GM18867 (cell line): Measurements from ENCODE around the gene DIAPH3.
A peak's percentile ranks its signal among the peaks of the same experiment; 100 is the strongest.

Experiments used
- ATAC-seq: cut with Tn5 transposase; IDR thresholded peaks from one replicate; pipeline ENCODE4 v1.9.1; 2021; ENCODE audit warnings: mild to moderate bottlenecking, moderate library complexity; ENCODE audit not compliant: unreplicated experiment

Gene DIAPH3

GRCh38 chr13:59684105-59684504 lies 479.6 kb downstream of the DIAPH3 start:
- ATAC-seq: no peak

- ATAC-seq: no peak
Measured at GRCh38 chr13:59681636-59682311, 482.0 kb downstream of the DIAPH3 start.

DNA sequence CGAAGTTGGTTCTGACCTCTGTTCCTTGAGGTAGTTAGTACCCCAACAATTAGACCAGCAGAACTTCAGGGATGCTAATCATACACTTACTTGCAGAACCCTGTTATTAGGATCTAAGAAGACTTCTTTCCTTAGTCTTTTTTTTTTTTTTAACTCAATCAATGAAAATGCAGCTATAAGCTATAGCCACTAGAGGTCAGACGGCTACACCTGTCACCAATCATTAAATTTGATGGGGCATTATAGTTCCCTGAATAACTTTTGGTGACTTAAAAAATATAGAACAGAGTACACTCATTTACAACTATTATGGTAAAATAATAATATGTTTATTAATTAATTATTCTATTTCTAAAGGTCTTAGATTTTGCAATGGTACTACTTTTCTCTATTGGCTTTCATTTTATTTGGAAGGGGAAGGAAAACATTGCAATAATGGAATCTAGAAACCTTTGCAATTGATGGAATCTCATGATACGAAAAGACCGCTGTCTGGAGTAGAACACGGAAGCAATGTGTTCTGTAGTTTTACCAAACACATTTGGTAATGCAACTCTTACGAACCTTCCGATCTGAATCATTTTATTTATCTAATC lies 483.2 kb downstream of the DIAPH3 start:
- ATAC-seq: no peak

- ATAC-seq: no peak
Measured at GRCh38 chr13:59679254-59679653, 484.5 kb downstream of the DIAPH3 start.

DNA sequence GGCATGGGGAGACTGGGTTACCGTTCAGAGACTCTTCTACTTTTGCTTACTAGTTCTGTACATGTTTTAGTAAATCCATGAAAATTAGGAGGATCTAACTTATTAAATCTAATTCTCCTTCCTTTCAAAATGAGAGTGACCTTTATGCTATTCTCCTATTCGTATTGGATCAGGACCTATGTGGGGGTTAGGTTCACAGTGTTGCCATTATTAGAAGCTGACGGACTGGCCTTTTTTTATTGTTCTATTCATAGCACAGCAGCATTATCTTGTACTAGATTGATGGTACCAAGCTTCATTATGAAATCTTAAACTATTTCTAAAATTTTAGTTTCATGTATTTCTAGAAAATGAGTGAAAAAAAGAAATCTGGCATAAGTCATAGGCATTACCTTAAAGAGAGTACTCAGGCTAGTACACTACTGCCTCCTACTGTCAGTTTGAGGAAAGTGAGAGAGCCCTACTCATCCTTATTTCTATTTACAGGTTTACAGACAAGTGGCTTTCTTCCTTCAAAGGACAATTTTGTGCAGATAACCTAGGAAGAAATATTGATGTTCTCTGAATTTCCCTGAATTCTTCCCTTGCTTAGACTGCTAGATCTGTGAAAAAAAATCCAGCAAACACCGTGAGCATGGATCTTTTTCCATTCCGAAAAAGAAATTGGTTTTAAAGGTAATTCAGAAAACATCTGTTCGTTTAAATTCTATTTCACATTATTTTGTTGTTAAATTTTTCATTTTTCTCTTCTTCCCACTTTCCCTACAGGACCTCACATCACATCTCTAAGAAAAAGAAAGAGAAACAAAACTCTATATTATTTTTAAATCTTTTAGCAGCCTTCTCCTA lies 485.5 kb downstream of the DIAPH3 start:
- peak; percentile 88 for ATAC-seq

DNA sequence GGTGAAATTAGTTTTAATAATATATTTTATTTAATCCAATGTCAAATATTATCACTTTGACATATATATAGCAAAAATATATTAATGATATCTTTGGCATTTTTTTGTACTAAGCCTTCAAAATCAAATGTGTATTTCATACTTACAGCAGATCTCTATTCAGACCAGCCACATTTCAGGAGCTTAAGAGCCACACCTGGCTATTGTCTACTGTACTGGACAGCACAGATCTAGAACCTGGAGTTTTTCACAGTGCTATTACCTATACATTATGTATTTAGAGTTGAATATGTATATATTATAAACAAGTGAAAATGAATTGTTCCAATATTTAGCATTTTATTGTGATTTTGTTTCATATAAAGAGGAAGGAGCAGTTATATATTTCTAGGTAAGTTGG lies 486.3 kb downstream of the DIAPH3 start:
- no peak for ATAC-seq

DNA sequence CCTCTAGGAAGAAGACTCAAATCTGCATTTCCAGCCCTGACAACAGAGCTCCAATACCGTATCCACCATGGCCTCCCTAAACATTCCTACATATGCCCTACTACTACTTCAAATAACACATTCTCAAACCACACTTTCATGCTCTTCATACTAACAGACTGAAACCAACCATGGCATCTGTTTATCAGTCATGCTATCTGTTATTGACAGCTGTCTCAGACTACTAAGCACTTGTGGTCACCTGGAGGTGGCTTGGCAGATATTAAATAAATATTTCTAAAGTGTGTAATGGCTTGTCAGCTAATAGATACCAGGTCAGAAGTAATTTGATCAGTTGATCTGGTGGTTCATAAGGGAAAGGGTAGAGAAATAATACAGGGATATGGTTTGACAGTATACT lies 489.1 kb downstream of the DIAPH3 start:
- no peak for ATAC-seq

- ATAC-seq: no peak
Measured at GRCh38 chr13:59673286-59673685, 490.4 kb downstream of the DIAPH3 start.

DNA sequence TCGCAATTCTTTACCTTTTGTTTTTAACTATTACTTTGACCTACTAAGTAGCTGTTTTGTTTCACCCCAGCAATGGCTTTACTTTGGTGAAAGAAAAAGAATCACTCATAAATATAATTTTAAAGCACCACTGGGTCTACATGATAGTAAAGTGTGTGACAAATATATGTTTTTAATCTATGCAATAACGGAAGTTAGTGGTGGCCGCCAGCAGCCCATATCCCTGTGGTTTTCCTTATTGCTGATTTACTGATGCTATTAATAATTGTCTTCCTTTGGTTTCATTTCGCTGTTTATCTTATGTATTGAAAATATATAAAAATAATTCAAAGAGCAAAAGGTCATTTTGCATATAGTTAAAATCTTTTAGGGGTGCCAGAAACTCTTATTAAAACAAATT lies 491.3 kb downstream of the DIAPH3 start:
- no peak for ATAC-seq

DNA sequence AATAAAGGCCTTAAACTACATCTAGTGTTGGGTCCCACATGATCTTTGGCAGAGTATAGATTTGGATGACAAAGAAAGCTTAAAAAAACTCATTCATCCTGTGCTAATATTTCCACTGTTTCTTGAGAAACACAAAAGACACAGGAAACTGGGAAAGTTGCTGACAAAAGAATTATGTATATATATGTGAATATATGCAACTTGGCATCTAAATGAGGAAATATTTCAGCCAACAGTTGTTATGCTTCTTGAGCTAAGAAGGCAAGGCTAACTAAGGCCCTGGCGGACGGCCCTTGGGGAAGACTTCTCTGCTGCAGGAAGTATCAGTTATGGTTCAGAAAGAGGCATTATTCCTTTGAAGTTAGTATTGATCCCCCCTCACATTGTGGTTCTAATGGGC lies 491.8 kb downstream of the DIAPH3 start:
- no peak for ATAC-seq

GRCh38 chr13:59666504-59666903 lies 497.2 kb downstream of the DIAPH3 start:
- no peak for ATAC-seq

GRCh38 chr13:59665732-59666131 lies 498.0 kb downstream of the DIAPH3 start:
- ATAC-seq: no peak

GRCh38 chr13:59665184-59665583 lies 498.5 kb downstream of the DIAPH3 start:
- ATAC-seq: no peak

GRCh38 chr13:59664586-59664985 lies 499.1 kb downstream of the DIAPH3 start:
- no peak for ATAC-seq

DNA sequence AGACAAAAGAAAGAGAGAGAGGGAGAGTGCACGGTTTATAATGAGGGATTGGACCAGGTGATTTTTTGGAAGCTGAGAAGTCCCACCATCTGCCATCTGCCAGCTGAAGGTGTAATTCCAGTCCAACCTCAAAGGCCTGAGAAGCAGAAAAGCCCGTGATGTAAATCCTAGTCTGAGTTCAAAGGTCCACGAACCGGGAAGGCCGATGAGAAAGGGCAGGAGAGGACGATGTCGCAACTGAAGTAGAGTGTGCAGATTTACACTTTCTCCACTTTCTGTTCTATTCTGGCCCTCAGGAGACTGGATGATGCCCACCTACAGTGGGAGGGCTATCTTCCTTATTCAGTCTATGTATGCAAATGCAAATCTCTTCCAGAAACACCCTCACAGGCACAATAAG lies 500.0 kb downstream of the DIAPH3 start:
- no peak for ATAC-seq

- no peak for ATAC-seq
Measured at GRCh38 chr13:59660582-59660981, 503.1 kb downstream of the DIAPH3 start.

GRCh38 chr13:59659981-59660380 lies 503.7 kb downstream of the DIAPH3 start:
- ATAC-seq: no peak

- ATAC-seq: no peak
Measured at GRCh38 chr13:59658738-59659330, 504.9 kb downstream of the DIAPH3 start.

DNA sequence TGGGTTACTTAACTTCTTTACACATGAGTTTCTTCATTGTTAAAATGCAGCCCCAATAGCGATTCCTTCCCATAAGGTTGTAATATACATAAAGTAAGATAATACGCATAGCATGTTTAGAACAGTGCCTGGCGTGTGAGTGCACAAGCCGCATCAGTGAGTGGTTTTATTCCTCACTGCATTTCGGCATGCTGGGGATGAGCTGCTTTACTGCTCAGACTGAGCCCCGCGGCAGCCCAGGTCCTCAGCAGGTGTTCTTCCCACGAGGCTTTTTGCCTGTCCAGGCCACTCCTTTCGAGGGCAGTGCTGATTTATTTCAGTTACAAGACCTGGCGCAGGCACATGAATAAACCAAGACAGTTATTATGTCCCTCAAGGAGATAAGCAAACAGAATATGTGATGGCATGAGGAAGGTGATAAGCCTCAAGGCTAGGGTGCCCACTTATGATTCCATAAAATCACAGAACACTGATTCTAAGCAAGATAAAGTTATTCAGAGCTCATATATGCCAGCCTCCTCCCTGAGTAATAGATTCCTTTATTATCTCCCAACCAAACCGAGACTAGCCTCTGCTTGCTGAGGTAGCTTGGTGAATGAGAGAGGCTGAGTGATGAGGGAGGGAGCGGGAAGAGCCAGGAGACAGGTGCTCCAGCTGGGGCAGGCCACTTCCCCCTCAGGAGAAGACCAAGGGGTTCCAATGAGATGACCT lies 505.5 kb downstream of the DIAPH3 start:
- ATAC-seq: no peak

GRCh38 chr13:59653916-59654315 lies 509.8 kb downstream of the DIAPH3 start:
- no peak for ATAC-seq

DNA sequence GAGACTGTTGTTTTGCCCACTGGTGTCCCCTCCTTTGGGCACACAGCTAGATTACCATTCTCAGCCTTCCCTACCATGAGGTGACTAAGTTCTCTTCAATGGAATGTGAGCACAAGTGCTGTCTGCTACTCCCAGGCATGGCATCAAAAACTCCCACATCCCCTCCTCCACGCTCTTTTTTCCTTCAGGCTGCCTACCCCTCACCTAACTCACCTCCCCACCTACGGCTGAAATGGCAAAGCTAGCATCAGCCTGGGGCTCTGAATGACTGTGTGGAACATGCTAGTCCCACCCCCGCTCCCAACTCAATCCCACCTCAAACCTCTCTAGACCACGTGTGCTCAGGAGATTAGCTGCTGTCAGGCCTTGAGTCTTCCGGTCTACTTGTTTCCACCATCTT lies 512.2 kb downstream of the DIAPH3 start:
- no peak for ATAC-seq
